HepG2 (cell line): ENCODE measurements around the gene CNKSR3. TPM values are rescaled to one million over a fixed set of nuclear protein-coding genes. Genes with fewer than 3 reads are reported as not detected.

ENCODE experiments used
- ATAC-seq: fragments of 200-7000 bp; cut with Tn5 transposase; 3 replicates; pipeline ENCODE4 v1.9.1; 2020; ENCODE audit warnings: mild to moderate bottlenecking, moderate library complexity
- BruUV-seq: library from RNA; stranded (reverse); fragments of 400-500 nt; replicated peaks from 2 replicates; lab custom pipeline; 2021; lab: Mats Ljungman, UMichigan
- CTCF ChIA-PET: fragments of 300-600 bp; formaldehyde crosslinking; extraction: SDS; loops from one replicate; lab custom pipeline; 2021; ENCODE audit warnings: low total read pairs, inconsistent platforms, low intra/inter-chr PET ratio; lab: Yijun Ruan, JAX
- POLR2A ChIA-PET: fragments of 350-600 bp; sonication (Branson Sonifier 250); formaldehyde crosslinking; loops from one replicate; lab custom pipeline; 2020; ENCODE audit warnings: antibody characterized with exemption, inconsistent platforms; lab: Yijun Ruan, JAX
- DNase-seq: peaks from one replicate; pipeline ENCODE4 v3.0.0-alpha.2; 2015; ENCODE audit warnings: low spot score
- FAIRE-seq: peaks from 3 replicates; lab custom pipeline; 2011; peaks lifted over from hg19 to GRCh38; lab: Jason Lieb, UNC
- H2AFZ ChIP-seq: one replicate; pipeline ENCODE4 v1.6.1; 2011; ENCODE audit warnings: low read length, inconsistent platforms
- H3K27ac ChIP-seq: fragments of 300-600 bp; 3 replicates; pipeline ENCODE4 v1.8.0; 2011; ENCODE audit warnings: mixed run types, mild to moderate bottlenecking, mixed read lengths, low read length, inconsistent platforms; ENCODE audit not compliant: insufficient read depth; ENCODE audit errors: extremely low read length
- H3K27me3 ChIP-seq, 2 experiments: fragments of 200-600 bp in 1 of 2; 2 replicates in 1 of 2; 3 replicates in 1 of 2; pipeline versions ENCODE4 v1.6.0 to v1.8.0; 2011; ENCODE audit warnings: low read length in 2 of 2, mild to moderate bottlenecking in 2 of 2, moderate library complexity in 2 of 2, inconsistent platforms in 1 of 2; ENCODE audit not compliant: insufficient read depth in 2 of 2, control insufficient read depth in 1 of 2
- H3K36me3 ChIP-seq, 2 experiments: fragments of 200-600 bp in 1 of 2; replicated peaks in 1 of 2; 2 replicates in 1 of 2; 3 replicates in 1 of 2; pipeline versions ENCODE4 v1.5.1 to v1.8.0; 2011; ENCODE audit warnings: low read length in 2 of 2, inconsistent platforms in 1 of 2; ENCODE audit not compliant: insufficient read depth in 2 of 2, control insufficient read depth in 1 of 2
- H3K4me1 ChIP-seq: 2 replicates; pipeline ENCODE4 v1.5.1; 2012; ENCODE audit warnings: low read length, inconsistent platforms; ENCODE audit not compliant: insufficient read depth
- H3K4me2 ChIP-seq: 2 replicates; pipeline ENCODE4 v1.6.0; 2011; ENCODE audit warnings: low read depth, low read length, inconsistent platforms
- H3K4me3 ChIP-seq, 3 experiments: fragments of 200-600 bp in 1 of 3; sonication (generic), shearing (Covaris generic) in 1 of 3; replicated peaks in 1 of 3; 2 replicates each; pipeline ENCODE4 v1.5.1; 2011 to 2016; ENCODE audit warnings: low read length in 3 of 3, inconsistent platforms in 2 of 3, low read depth in 2 of 3, mild to moderate bottlenecking in 2 of 3, control low read depth in 1 of 3, mixed read lengths in 1 of 3; ENCODE audit not compliant: insufficient read depth in 1 of 3
- H3K79me2 ChIP-seq: one replicate; pipeline ENCODE4 v1.6.1; 2011; ENCODE audit warnings: low read length, inconsistent platforms; ENCODE audit not compliant: insufficient read depth
- H3K9ac ChIP-seq: 2 replicates; pipeline ENCODE4 v1.6.0; 2011; ENCODE audit warnings: mild to moderate bottlenecking, low read depth, low read length, inconsistent platforms; ENCODE audit not compliant: insufficient read depth
- H3K9me3 ChIP-seq: 2 replicates; pipeline ENCODE4 v1.5.1; 2012; ENCODE audit warnings: mild to moderate bottlenecking, low read length
- H4K20me1 ChIP-seq: 2 replicates; pipeline ENCODE4 v1.6.0; 2011; ENCODE audit warnings: inconsistent platforms, mild to moderate bottlenecking, low read length, moderate library complexity; ENCODE audit not compliant: insufficient read depth
- ZNF318 ChIP-seq: sonication (generic); formaldehyde crosslinking; IDR thresholded peaks from 2 replicates; pipeline ENCODE4 v1.4.0; 2020; ENCODE audit warnings: mild to moderate bottlenecking, missing genetic modification reagents
- ZNF350 ChIP-seq: sonication (generic); formaldehyde crosslinking; IDR thresholded peaks from 2 replicates; pipeline ENCODE4 v1.4.0; 2020; ENCODE audit warnings: mild to moderate bottlenecking, low read depth, missing genetic modification reagents, borderline replicate concordance
- WGBS: methylation state at CpG from one replicate; pipeline ENCODE4 v1.1.6; 2017; ENCODE audit warnings: low lambda C conversion rate; 5-methylcytosine and 5-hydroxymethylcytosine counted together
- in situ Hi-C: cut with HindIII; loops from 2 replicates; pipeline ENCODE4 v1.10.0; 2017; ENCODE audit warnings: low pct_unique_long_range_greater_than_20kb; ENCODE audit not compliant: extremely low pct_ligation_motif_present
- intact Hi-C: fragments of 100-400 bp; cut with micrococcal nuclease; formaldehyde crosslinking; loops from one replicate; pipeline ENCODE4 v1.10.0; 2022; ENCODE audit not compliant: unreplicated experiment
- polyA plus RNA-seq, 8 experiments: library from polyadenylated mRNA; depleted of rRNA in 3 of 8; stranded (reverse) in 7 of 8; unstranded in 1 of 8; fragments of >200 nt; fragmentation: Illumina TruSeq in 4 of 8; extraction: Trizol in 4 of 8; gene quantifications; 2 replicates each; pipeline versions ENCODE4 v1.2.1 to v1.2.3, GENCODE V29; 2011 to 2016; ENCODE audit warnings: low read depth in 4 of 8, missing spikeins in 1 of 8, mixed read lengths in 1 of 8; ENCODE audit not compliant: insufficient read depth in 1 of 8
- total RNA-seq, 5 experiments: library from RNA; depleted of rRNA; stranded (reverse); fragments of >200 nt; fragmentation: Illumina TruSeq; extraction: Trizol; gene quantifications; 2 replicates each; pipeline ENCODE4 v1.2.3, GENCODE V29; 2016; ENCODE audit warnings: low read depth in 1 of 5

CNKSR3 gene
- total and polyA plus RNA-seq, 2 of the 13 experiments (the other 11 are each of a cell fraction or from before 2014, with no cell fraction given), result 9.2 to 38.6 TPM

GRCh38 chr6:154532426-154532825 lies 21.9 kb upstream of the CNKSR3 start:
- Histone ChIP-seq H3K79me2 (no peaks in the 10 kb centered on the region), H3K9me3 (no peaks in the 10 kb centered on the region), H4K20me1 (no peaks in the 10 kb centered on the region), H3K9ac (no peak overlapping the region), H3K4me2 (no peak overlapping the region), H3K27me3 (no peaks in the 10 kb centered on the region; a peak in 1 of 5 replicates), H3K36me3 (no peaks in the 10 kb centered on the region), H3K4me3 (no peak overlapping the region), H3K27ac (no peak overlapping the region), H2AFZ (no peak overlapping the region), H3K4me1 (peaks cover 9% of the 10 kb centered on the region)
- in situ Hi-C loops, result no loop called here
- ChIA-PET CTCF (no interaction called here), POLR2A (interaction anchor here (1.1 kb wide), 1 partner anchor 24 kb away, joined by 4 read pairs; no protein-coding TSS in a partner anchor)
- TF ChIP-seq ZNF318 (CRISPR knock-in tag), result no peak
- no peak for TF ChIP-seq ZNF350 (CRISPR knock-in tag)
- DNase-seq, result no peak
- no TSS peak for BruUV-seq
- WGBS, result 46% methylated on average over 4 of the region's 4 CpGs
- no peak for ATAC-seq
- no peak for FAIRE-seq
- intact Hi-C loops, result no loop called here
